AG09309 (cell line): Measurements from ENCODE around the gene TRIM56.
"Not testable (repeated sequence)": the region's sequence is repeated elsewhere in the genome, so short reads cannot be mapped to it uniquely, and the experiment has no call there.

ENCODE experiments used
- DNase-seq: peaks from one replicate; pipeline ENCODE4 v3.0.0-alpha.2; 2010; ENCODE audit warnings: low read depth
- H3K4me3 ChIP-seq: 2 replicates; pipeline ENCODE4 v1.5.1; 2011; ENCODE audit warnings: mild to moderate bottlenecking, low read depth, low read length, moderate library complexity; ENCODE audit not compliant: control insufficient read depth
- CTCF ChIP-seq: IDR thresholded peaks from 2 replicates; pipeline ENCODE4 v1.5.1; 2011; ENCODE audit warnings: mild to moderate bottlenecking, low read depth, low read length, inconsistent platforms; ENCODE audit not compliant: insufficient read depth, control insufficient read depth; ENCODE audit errors: missing control alignments

The TRIM56 gene

GRCh38 chr7:101108330-101108857 lies 23.1 kb downstream of the TRIM56 start:
- no peak for DNase-seq
- no peak overlapping the region for H3K4me3 ChIP-seq
- TF ChIP-seq CTCF = no peak

- DNase-seq = no peak
- TF ChIP-seq CTCF = no peak
- H3K4me3 ChIP-seq = no peak overlapping the region
These were observed 23.7 kb downstream of the TRIM56 start for GRCh38 chr7:101108961-101109360.

GRCh38 chr7:101109368-101109767 lies 24.1 kb downstream of the TRIM56 start:
- TF ChIP-seq CTCF = no peak
- no peak for DNase-seq
- H3K4me3 ChIP-seq = no peak overlapping the region

GRCh38 chr7:101111261-101111660 lies 26.0 kb downstream of the TRIM56 start:
- TF ChIP-seq CTCF = no peak
- DNase-seq = no peak
- no peak overlapping the region for H3K4me3 ChIP-seq

- no peak for TF ChIP-seq CTCF
- H3K4me3 ChIP-seq = no peak overlapping the region
- no peak for DNase-seq
These were observed 27.0 kb downstream of the TRIM56 start for GRCh38 chr7:101112233-101112632.

- DNase-seq, H3K4me3 ChIP-seq: not testable (repeated sequence)
These were observed 27.9 kb downstream of the TRIM56 start for GRCh38 chr7:101113140-101113539.

GRCh38 chr7:101113836-101114235 lies 28.6 kb downstream of the TRIM56 start:
- DNase-seq = no peak
- H3K4me3 ChIP-seq = no peak overlapping the region
- no peak for TF ChIP-seq CTCF
